Fibroblast of upper back skin (primary cell): Measurements from ENCODE around the gene PNPLA3.
A peak's percentile ranks its signal among the peaks of the same experiment; 100 is the strongest.

Source experiments
- DNase-seq: peaks from one replicate; pipeline ENCODE4 v3.0.0-alpha.2; 2013

The PNPLA3 gene

GRCh38 chr22:43969021-43969878 lies 45.6 kb downstream of the PNPLA3 start:
- no peak for DNase-seq

DNA sequence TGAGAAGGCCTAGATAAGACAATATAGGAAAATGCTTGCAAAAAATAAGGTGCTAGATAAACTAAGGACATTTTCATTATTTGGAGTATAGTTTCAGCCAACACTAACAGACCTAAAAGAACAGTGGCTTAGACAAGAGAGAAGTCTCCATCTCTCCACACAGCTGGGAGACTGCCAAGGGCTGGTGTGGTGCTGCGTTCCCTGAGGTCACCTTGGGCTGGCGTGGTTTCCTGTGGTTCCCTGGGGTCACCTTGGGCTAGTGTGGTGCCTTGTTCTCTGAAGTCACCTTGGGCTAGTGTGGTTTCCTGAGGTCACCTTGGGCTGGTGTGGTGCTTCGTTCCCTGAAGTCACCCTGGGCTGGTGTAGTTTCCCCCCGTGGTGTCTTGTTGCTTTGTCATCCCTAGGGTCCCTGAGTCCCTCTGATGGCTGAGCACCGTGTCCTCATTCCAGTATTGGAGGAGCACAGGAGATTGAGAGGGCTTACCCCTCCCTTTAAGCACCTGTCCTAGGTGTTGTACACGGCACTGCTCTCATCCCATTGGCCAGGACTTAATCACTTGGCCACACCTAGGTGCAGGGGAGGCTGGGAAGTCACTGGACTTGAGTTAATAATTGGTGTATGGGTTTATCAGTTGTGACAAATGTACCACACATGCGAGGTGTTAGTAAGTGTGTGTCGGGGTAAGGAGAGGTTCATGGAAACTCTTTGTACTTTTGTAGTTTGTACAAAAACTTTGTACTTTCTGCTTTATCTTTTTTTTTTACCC lies 46.6 kb downstream of the PNPLA3 start:
- DNase-seq = no peak

GRCh38 chr22:43971112-43971511 lies 47.5 kb downstream of the PNPLA3 start:
- no peak for DNase-seq

DNA sequence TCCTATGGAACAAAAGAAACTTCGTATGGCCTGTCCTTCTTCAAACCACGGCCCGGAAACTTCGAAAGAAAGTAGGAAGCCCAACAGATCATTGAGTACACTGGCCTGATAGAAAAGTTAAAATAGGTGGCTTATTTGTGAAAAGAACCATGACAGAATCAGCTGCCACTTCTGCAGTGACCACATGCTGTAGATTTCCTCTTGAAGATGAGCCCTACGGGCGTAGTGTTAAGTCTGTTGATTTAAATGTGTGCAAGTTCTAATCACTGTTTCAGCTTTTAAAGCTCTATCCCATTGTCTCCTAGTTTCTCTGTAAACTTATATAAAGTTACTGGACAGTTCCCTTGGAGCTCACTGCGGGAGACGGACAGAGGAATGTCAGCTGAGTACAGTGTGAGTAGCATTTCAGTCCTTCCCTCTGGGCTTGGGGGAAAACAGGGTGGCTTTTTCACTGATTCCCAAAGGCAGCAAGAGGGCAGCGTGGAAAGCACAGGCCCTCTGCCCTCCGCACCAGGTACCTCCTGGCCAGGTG lies 49.4 kb downstream of the PNPLA3 start:
- no peak for DNase-seq

GRCh38 chr22:43974028-43974545 lies 50.5 kb downstream of the PNPLA3 start:
- no peak for DNase-seq

GRCh38 chr22:43975041-43975440 lies 51.4 kb downstream of the PNPLA3 start:
- no peak for DNase-seq

DNA sequence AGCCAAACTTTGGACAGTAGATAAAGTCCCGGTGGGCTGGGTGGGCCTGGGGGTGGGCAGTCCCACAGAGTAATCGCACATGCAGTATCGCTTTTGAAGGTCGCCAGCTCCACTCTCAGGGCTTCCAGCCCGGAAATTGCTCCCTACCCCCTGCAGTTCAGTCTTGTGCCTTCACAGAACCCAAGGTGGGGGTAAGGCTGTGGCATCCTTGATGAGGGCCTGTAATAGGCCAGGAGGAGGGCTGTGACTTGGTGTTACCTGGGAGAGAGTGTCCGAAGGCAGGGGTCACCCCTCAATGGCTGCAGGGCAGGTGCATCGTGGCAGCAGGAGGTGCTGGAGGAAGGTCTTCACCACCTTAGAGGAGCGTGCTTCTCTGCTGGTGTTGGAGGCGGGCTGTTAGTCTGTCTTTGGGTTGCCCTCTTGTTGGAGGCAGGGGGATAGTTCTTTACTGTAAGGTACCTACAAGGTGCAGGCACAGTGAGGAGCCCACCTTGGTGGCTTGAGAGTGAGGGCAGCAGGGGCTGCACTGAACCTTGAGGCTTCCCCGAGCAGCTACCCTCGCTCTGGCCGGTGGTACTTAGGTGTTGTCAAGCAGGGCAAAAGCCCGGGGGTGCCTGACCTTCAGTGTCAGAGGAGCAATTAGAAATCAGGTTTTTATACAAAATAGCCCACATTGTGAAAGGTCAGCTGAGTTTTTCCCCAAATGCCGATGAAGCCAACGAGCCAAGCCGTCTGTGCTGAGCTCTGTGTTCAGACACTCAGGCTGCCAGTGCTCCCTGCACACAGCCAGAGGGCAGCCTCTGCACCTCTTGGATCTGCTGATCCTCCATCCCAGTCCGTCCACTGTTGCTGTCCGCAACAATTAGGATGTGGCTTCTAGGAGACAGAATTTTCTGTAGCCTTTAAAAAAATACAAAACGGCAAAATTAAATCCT lies 53.5 kb downstream of the PNPLA3 start:
- DNase-seq = no peak

DNA sequence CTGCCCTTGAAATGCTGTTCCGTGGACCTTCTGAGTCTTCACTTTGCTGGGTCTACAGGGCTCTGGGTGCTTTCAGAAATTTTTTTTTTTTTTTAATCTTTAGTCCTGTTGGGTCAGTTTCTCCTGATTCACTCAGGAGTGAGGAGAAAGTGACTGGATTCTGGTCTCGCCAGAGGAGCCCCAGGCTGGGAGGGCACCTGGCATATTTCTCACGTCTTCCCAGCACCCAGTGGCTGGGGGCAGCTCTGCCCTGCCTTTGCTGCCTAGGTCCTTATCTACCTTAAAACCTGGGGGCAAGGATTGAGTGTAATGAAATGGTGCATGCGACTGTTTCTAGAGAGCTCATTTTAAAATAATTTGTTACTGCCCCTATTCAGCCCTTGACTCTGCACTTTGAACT lies 55.0 kb downstream of the PNPLA3 start:
- DNase-seq = no peak

DNA sequence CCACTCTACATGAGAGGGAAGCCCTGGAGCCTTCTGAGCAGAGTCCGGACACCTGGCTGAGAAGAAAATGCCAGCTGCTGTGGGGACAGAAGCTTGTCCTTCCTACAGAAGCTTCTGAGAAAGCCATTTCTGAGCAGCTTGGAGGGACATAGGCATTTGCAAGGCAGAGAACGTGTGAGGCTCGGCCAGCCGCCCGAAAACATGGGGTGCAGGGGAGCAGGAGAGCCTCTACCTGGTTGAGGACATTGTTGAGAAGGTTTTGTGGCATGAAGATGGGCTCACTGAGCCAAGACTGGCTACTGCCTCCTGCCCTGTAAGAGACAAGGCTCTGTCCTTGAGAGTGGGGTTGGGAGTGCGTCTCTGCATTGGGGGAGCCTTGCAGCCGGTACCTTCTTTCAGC lies 57.0 kb downstream of the PNPLA3 start:
- no peak for DNase-seq

DNA sequence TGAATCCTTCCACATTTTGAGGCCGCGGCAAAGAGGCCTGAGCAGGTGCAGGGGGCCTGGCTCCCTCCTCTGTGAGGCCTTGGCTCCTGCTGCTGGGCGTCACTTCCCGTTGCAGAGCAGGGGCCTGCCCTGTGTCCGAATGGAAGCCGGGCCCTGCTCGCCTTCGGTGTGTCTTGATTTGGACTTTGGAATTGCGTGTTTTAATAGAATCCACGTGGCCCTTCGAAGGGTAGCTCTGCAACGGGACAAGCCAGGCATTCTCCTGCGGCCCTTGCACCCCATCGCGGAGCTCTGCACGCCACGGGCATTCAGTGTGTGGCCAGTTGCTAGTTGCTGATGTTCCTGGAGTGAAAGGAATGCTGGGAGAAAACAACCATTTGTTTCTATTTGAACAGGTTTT lies 57.4 kb downstream of the PNPLA3 start:
- no peak for DNase-seq

- DNase-seq = no peak
These were observed 60.2 kb downstream of the PNPLA3 start for GRCh38 chr22:43983808-43984207.

DNA sequence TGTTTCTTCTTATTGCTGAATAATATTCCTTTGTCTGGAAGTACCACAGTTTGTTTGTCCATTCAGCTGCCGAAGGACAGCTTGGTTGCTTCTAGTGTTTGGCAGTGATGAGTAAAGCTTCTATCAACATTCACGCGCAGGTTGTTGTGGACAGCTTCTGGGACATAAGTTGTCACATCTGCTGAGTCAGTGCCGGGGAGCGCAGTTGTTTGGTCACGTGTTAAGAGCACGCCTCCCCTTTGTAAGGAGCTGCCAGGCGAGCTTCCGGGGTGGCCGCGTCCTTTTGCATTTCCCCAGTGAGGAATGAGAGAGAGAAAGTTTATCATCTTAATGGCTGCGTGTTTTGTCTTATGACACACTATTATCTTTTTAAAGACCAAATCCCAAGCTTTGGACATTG lies 61.9 kb downstream of the PNPLA3 start:
- no peak for DNase-seq

DNA sequence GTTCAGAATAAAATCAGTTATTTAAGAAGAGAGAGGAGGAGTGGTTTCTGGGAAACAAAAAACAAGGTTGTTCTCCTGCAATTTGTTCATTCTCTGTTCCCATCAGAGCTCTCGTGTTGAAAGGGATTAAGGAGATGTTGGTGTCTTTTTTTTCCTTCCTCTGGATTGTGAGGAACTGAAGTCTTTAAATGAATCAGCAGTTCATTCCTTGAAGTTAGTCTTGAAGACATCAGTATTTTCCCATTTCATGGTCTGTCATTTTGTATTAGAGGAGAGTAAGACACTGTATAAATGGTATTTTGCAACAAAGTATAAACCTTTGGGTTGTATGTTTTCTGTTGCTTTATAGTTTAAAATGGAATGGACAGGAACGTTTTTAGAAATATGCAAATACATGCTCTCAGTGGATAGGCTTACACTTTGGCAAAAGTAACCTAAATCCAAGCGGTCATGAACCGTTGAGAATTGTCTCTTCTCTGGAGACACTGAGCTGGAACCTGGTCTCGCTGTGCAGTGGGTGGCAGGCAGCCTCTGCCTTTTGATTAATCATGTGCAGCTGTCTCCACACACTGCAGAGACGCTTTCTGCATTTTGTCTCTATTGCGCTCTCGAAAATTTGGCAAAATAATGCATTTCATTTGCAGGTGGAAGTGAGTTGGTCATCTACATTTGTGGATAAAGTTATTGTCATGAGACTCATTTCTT lies 64.7 kb downstream of the PNPLA3 start:
- no peak for DNase-seq

- no peak for DNase-seq
These were observed 65.4 kb downstream of the PNPLA3 start for GRCh38 chr22:43988960-43989359.

GRCh38 chr22:43990044-43990443 lies 66.4 kb downstream of the PNPLA3 start:
- no peak for DNase-seq

DNA sequence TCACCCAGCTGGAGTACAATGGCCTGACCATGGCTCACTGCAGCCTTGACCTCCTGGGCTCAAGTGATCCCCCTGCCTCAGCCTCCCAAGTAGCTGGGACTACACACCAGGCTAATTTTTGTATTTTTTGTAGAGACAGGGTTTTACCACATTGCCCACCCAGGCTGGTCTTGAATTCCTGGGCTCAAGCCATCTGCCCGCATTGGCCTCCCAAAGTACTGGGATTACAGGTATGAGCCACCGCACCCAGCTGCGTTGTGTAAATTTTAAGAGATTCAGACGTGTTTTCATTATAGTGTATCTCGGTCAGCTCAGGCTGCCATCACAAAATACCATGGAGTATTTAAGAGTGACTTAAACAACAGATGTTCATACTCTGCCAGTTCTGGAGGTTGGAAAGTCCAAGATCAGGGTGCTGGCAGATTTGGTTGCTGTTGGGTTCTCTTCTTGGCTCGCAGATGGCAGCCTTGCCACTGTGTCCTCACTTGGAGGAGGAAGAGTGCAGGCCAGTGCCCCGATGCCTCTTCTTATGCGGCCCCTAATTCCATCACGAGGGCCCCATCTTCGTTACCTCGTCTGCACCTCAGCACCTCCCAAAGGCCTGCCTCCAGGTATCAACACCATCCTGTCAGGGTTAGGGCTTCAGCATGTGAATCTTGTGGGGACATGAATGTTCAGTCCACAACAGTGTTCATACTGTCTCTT lies 67.9 kb downstream of the PNPLA3 start:
- no peak for DNase-seq

DNA sequence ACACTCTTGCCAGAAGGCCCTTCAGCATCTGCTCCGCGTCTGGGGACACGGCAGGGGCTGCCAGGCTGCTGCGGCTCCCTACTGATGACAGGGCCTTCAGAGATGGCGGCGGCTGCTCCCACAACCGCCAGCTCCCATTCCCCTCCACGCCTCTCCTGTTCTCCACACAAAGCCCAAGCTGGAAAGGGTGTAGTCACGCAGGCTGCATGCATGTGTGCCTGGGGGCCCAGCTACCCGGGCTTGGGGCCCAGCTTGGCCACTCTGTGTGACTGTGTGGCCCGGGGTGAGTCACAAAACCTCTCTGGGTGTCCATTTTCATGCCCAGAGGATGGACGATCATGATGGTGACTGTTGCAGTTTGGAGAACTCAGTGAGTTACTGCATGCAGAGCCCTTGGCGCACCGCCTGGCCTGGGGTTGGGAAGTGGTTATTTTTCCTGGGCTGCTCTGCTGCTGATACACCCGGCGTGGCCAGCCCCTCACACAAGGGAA lies 68.8 kb downstream of the PNPLA3 start:
- peak; percentile 51 for DNase-seq

- peak; percentile 57 for DNase-seq
These were observed 69.6 kb downstream of the PNPLA3 start for GRCh38 chr22:43993072-43993760.

DNA sequence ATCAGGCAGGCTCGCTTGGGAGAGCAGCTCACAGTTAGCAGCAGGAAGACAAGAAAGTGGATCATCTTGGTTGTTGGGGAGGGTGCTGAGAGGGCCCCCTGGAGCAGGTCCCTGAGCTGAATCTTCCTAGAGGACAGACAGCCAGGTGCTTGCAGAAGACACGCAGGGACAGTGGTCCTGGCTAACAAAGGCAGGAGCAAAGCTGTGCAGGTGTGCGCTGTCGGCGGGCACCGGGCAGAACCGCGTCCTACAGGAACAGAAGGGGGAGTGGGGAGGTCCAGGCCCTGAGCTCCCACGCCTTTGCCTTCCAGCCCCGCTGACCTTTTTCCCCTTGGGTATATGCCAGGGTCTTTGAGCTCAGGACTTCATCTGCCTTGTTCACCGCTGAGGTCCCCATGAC lies 70.4 kb downstream of the PNPLA3 start:
- DNase-seq = no peak

- no peak for DNase-seq
These were observed 70.8 kb downstream of the PNPLA3 start for GRCh38 chr22:43994416-43994815.
